SJSA1 (cell line): ENCODE measurements around the gene PROZ. TPM values are rescaled to one million over a fixed set of nuclear protein-coding genes. Genes with fewer than 3 reads are reported as not detected.

Experiments
- DNase-seq, 2 experiments: peaks; one replicate each; pipeline ENCODE4 v3.0.0-alpha.2; 2015 to 2020; ENCODE audit warnings: low spot score in 2 of 2, low read depth in 1 of 2
- H3K27ac ChIP-seq: fragments of 250-450 bp; sonication (Bioruptor Pico); 2 replicates; pipeline ENCODE4 v1.5.1; 2020; ENCODE audit warnings: mild to moderate bottlenecking, moderate library complexity
- H3K27me3 ChIP-seq: fragments of 250-450 bp; sonication (Bioruptor Pico); replicated peaks from 2 replicates; pipeline ENCODE4 v1.5.1; 2020; ENCODE audit warnings: mild to moderate bottlenecking, moderate library complexity
- H3K36me3 ChIP-seq: fragments of 250-450 bp; sonication (Bioruptor Pico); 2 replicates; pipeline ENCODE4 v1.5.1; 2020; ENCODE audit warnings: mild to moderate bottlenecking
- H3K4me1 ChIP-seq: fragments of 250-450 bp; sonication (Bioruptor Pico); replicated peaks from 2 replicates; pipeline ENCODE4 v1.6.1; 2021; ENCODE audit warnings: mild to moderate bottlenecking
- H3K4me3 ChIP-seq: fragments of 250-450 bp; sonication (Bioruptor Pico); 2 replicates; pipeline ENCODE4 v1.5.1; 2020; ENCODE audit warnings: mild to moderate bottlenecking
- H3K9me3 ChIP-seq: fragments of 250-450 bp; sonication (Bioruptor Pico); replicated peaks from 2 replicates; pipeline ENCODE4 v1.5.1; 2020; ENCODE audit warnings: mild to moderate bottlenecking
- total RNA-seq: library from RNA; depleted of rRNA; stranded (reverse); fragments of >200 nt; shearing (Covaris generic); gene quantifications from 2 replicates; pipeline ENCODE4 v1.2.3, GENCODE V29; 2014

Gene PROZ
- total RNA-seq, 1 experiment from 2014 or later = not detected

- H3K27me3 ChIP-seq = no peaks in the 10 kb centered on the region
- H3K9me3 ChIP-seq = no peaks in the 10 kb centered on the region
- H3K4me3 ChIP-seq = no peak overlapping the region
- no peaks in the 10 kb centered on the region for H3K4me1 ChIP-seq
- no peak for DNase-seq
- no peak overlapping the region for H3K27ac ChIP-seq
- no peaks in the 10 kb centered on the region for H3K36me3 ChIP-seq
Measured at GRCh38 chr13:113140677-113141600, 17.5 kb upstream of the PROZ start.

- no peak overlapping the region for H3K4me3 ChIP-seq
- no peaks in the 10 kb centered on the region for H3K27me3 ChIP-seq
- H3K36me3 ChIP-seq = no peaks in the 10 kb centered on the region
- no peak overlapping the region for H3K27ac ChIP-seq
- no peak for DNase-seq
- H3K4me1 ChIP-seq = no peaks in the 10 kb centered on the region
- no peaks in the 10 kb centered on the region for H3K9me3 ChIP-seq
Measured at GRCh38 chr13:113141601-113141970, 16.9 kb upstream of the PROZ start.

DNA sequence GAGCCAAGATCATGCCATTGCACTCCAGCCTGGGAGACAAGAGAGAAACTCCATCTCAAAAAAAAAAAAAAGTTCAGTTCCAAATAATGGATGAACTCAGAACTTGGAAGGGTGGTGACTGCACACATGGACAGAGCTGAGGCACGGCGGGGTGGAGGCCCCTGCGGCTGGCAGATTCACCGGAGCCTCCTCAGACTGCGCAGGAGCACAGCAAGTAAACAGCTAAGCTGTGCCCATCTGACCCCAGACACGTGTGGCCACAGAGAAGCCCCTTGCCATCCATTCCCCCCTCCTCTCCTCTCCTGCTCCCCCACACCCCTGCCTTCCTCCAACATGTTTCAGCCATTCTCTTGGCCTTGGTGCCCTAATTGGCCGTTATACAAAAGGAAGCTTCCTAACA, 15.6 kb upstream of the PROZ start:
- Histone ChIP-seq H3K9me3 (no peaks in the 10 kb centered on the region), H3K36me3 (no peaks in the 10 kb centered on the region), H3K4me1 (no peaks in the 10 kb centered on the region), H3K27ac (no peak overlapping the region), H3K4me3 (no peak overlapping the region), H3K27me3 (no peaks in the 10 kb centered on the region)
- no peak for DNase-seq

- Histone ChIP-seq H3K27me3 (no peaks in the 10 kb centered on the region), H3K4me1 (no peaks in the 10 kb centered on the region), H3K4me3 (no peak overlapping the region), H3K36me3 (no peaks in the 10 kb centered on the region), H3K9me3 (no peaks in the 10 kb centered on the region), H3K27ac (no peak overlapping the region)
- DNase-seq = no peak
Measured at GRCh38 chr13:113143466-113144254, 14.8 kb upstream of the PROZ start.

- H3K27me3 ChIP-seq = no peaks in the 10 kb centered on the region
- H3K36me3 ChIP-seq = no peaks in the 10 kb centered on the region
- H3K4me1 ChIP-seq = no peaks in the 10 kb centered on the region
- DNase-seq = no peak
- no peaks in the 10 kb centered on the region for H3K9me3 ChIP-seq
- no peak overlapping the region for H3K27ac ChIP-seq
- no peak overlapping the region for H3K4me3 ChIP-seq
Measured at GRCh38 chr13:113144255-113144629, 14.2 kb upstream of the PROZ start.

DNA sequence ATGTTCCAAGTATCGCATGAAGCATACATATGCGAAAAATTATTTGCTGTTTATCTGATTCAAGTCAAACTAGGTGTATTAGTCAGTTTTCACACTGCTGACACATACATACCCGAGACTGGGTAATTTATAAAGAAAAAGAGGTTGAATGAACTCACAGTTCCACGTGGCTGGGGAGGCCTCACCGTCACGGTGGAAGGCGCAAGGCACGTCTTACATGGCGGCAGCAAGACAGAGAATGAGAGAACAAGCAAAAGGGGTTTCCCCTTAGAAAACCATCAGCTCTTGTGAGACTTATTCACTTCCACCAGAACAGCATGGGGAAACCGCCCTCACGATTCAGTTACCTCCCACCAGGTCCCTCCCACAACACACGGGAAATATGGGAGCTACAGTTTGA, 13.0 kb upstream of the PROZ start:
- no peak for DNase-seq
- Histone ChIP-seq H3K36me3 (no peaks in the 10 kb centered on the region), H3K4me1 (no peaks in the 10 kb centered on the region), H3K4me3 (no peak overlapping the region), H3K27me3 (no peaks in the 10 kb centered on the region), H3K9me3 (no peaks in the 10 kb centered on the region), H3K27ac (no peak overlapping the region)

DNA sequence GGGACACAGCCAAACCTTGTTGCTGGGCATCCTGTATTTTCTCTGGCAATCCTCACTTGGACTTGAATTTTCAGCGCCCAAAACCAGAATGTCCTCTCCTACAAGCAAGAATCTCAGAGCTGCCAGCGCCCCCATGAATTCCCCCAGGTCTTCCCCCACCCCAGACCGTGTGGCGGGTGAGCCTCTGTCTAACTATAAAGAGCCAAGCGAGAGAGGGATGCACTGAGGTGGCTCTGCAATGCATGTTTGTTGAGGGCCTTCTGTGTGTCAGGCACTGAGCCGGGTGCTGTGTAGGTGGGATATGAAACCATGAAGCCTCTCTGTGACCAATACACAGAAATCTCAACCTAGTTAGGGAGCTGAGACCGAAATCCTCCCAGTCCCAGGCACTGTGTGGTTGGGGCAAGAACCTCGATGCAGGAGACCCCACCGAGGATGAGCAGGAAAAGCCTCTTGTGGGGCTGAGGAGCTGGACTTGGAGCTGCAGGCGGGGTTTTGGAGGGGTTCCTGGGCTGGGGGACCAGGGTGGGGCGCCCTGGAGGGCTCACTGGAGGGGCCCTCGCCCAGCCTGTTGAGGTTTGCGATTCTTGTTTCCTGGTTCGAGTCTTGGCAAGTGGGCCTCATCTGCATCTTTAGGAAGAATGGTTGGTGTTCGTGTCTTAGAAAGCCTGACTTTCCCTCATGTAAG, 12.4 kb upstream of the PROZ start:
- Histone ChIP-seq H3K27ac (no peak overlapping the region), H3K4me1 (no peaks in the 10 kb centered on the region), H3K4me3 (no peak overlapping the region), H3K9me3 (no peaks in the 10 kb centered on the region), H3K36me3 (no peaks in the 10 kb centered on the region), H3K27me3 (no peaks in the 10 kb centered on the region)
- no peak for DNase-seq

GRCh38 chr13:113146750-113147149, 11.7 kb upstream of the PROZ start:
- H3K9me3 ChIP-seq = no peaks in the 10 kb centered on the region
- no peak for DNase-seq
- H3K27me3 ChIP-seq = no peaks in the 10 kb centered on the region
- no peak overlapping the region for H3K4me3 ChIP-seq
- H3K27ac ChIP-seq = no peak overlapping the region
- H3K36me3 ChIP-seq = no peaks in the 10 kb centered on the region
- H3K4me1 ChIP-seq = no peaks in the 10 kb centered on the region

DNA sequence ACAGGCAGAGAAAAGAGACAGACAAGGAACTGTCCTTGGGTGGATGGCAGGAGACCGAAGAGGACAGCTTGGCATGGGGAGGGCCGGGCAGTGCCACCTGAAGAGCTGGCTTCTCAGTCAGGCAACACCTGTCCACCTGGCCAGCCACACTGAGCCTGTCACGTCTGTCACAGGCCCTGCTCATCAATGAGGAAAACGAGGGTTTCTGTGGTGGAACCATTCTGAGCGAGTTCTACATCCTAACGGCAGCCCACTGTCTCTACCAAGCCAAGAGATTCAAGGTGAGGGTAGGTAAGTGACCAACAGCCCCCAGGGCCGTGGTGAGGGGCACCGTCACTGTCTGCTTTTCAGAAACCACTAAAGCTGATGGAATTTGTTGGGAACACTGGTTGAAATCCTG, 11.2 kb upstream of the PROZ start:
- Histone ChIP-seq H3K27me3 (no peaks in the 10 kb centered on the region), H3K4me1 (peaks cover 4% of the 10 kb centered on the region; the same call in 1 of the 2 replicates)
- DNase-seq = no peak

GRCh38 chr13:113148407-113148806, 10.0 kb upstream of the PROZ start:
- no peaks in the 10 kb centered on the region for H3K27me3 ChIP-seq
- DNase-seq = no peak
- no peaks in the 10 kb centered on the region for H3K36me3 ChIP-seq
- no peak overlapping the region for H3K4me3 ChIP-seq
- H3K9me3 ChIP-seq = no peaks in the 10 kb centered on the region
- H3K27ac ChIP-seq = no peak overlapping the region
- H3K4me1 ChIP-seq = peaks cover 12% of the 10 kb centered on the region

More for the DNA sequence above, 11.2 kb upstream of the PROZ start:
- Histone ChIP-seq H3K4me3 (no peak overlapping the region), H3K9me3 (no peaks in the 10 kb centered on the region), H3K27ac (no peak overlapping the region), H3K36me3 (no peaks in the 10 kb centered on the region)

- Histone ChIP-seq H3K9me3 (no peaks in the 10 kb centered on the region), H3K36me3 (no peaks in the 10 kb centered on the region)
Measured at GRCh38 chr13:113148940-113149503, 9.4 kb upstream of the PROZ start.

DNA sequence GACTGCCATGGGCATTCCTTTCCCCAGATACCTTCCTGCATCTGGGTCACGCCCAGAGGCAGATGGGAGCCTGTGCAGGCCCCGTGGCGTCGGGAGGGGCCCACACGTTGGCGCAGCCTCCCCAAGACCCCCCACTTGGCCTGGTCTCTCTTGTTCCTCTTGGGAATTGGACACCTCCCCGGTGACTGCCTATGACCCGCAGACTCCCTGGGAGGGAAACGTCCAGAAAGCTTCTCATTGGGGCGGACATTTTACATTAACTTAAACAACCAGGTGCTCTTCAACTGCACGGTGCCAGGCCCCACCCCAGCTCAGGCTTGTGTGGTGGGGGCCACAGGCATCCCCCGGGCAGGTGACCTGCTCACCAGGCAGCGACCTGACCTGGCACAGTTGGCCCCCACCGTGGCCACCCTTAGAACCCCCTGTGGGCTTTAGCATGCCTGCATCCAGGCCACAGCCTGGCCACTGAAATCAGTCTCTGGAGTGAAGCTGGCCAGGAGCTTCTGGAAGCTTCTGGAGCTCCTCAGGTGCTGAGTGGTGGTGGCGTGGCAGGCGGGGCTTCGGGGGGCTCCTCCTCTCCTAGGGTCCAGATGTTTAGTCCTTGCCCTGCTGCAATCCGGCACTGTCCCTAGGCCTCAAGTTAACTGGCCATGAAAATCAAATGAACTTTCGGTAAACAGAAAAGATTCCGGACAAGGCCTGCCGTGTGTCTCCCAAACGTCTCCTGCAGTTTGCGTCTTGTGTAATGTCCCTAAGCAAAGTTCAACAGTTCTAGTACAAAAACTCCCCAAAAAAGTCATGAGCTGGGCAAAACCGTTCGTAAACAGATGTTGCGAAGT, 8.5 kb upstream of the PROZ start:
- DNase-seq = no peak
- Histone ChIP-seq H3K27me3 (no peaks in the 10 kb centered on the region), H3K4me3 (no peak overlapping the region), H3K27ac (no peak overlapping the region), H3K36me3 (no peaks in the 10 kb centered on the region), H3K4me1 (peaks cover 20% of the 10 kb centered on the region), H3K9me3 (no peaks in the 10 kb centered on the region)

More at GRCh38 chr13:113148940-113149503, 9.4 kb upstream of the PROZ start:
- no peak overlapping the region for H3K27ac ChIP-seq
- peaks cover 15% of the 10 kb centered on the region for H3K4me1 ChIP-seq
- H3K27me3 ChIP-seq = no peaks in the 10 kb centered on the region
- no peak overlapping the region for H3K4me3 ChIP-seq
- no peak for DNase-seq
